ENCODE results near the gene PRKACG.

Gene PRKACG

GRCh38 chr9:68979538-68980314, 34.2 kb downstream of the PRKACG start:
- DNase-seq, result no peak

GRCh38 chr9:68978501-68978900, 35.4 kb downstream of the PRKACG start:
- no peak for DNase-seq

GRCh38 chr9:68978066-68978465, 35.8 kb downstream of the PRKACG start:
- no peak for DNase-seq

GRCh38 chr9:68975365-68976043, 38.4 kb downstream of the PRKACG start:
- no peak for DNase-seq

GRCh38 chr9:68974901-68975300, 39.0 kb downstream of the PRKACG start:
- no peak for DNase-seq

GRCh38 chr9:68974431-68974830, 39.5 kb downstream of the PRKACG start:
- DNase-seq, result no peak

- no peak for DNase-seq
These were observed 40.3 kb downstream of the PRKACG start for GRCh38 chr9:68973619-68974018.

GRCh38 chr9:68970151-68970550, 43.8 kb downstream of the PRKACG start:
- DNase-seq, result no peak

- DNase-seq, result no peak
These were observed 44.4 kb downstream of the PRKACG start for GRCh38 chr9:68969538-68969937.

- no peak for DNase-seq
These were observed 46.1 kb downstream of the PRKACG start for GRCh38 chr9:68967800-68968199.

GRCh38 chr9:68966496-68966944, 47.4 kb downstream of the PRKACG start:
- no peak for DNase-seq

- DNase-seq, result no peak
These were observed 49.1 kb downstream of the PRKACG start for GRCh38 chr9:68964765-68965164.

GRCh38 chr9:68964102-68964541, 49.8 kb downstream of the PRKACG start:
- DNase-seq, result no peak

GRCh38 chr9:68963416-68963815, 50.5 kb downstream of the PRKACG start:
- no peak for DNase-seq

All from NCI-H187 (cell line).